Measurements from ENCODE around the gene TMEM220. TPM values are rescaled to one million over a fixed set of nuclear protein-coding genes. Genes with fewer than 3 reads are reported as not detected.
A peak's percentile ranks its signal among the peaks of the same experiment; 100 is the strongest.
"Not testable (repeated sequence)": the region's sequence is repeated elsewhere in the genome, so short reads cannot be mapped to it uniquely, and the experiment has no call there.

TMEM220 gene
- total RNA-seq, 1 donor from 2014 or later: 1.2 TPM

- DNase-seq (ENCODE audit: low read depth, low spot score): no peak
Observed at GRCh38 chr17:10728331-10728892, 1.4 kb downstream of the TMEM220 start.

DNA sequence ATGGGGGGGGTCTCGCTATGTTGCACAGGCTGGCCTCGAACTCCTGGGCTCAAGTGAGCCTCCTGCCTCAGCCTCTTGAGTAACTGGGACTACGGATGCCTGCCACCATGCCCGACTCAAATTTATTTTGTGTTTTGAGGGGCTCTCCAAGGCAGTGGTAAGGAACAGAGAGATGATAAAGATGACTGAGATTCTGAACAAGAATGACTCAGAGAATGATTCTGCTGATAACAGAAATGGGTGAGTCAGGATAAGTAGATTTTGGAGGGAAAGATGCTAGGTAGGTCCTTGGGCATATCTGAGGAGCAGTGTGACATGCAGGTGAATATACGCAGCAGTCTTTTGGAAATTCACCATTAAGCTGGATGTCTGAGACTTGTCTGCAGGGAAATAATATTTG is 2.6 kb downstream of the TMEM220 start:
- DNase-seq (ENCODE audit: low read depth, low spot score): no peak

- no peak for DNase-seq (ENCODE audit: low read depth, low spot score)
Observed at GRCh38 chr17:10726196-10726595, 3.6 kb downstream of the TMEM220 start.

DNA sequence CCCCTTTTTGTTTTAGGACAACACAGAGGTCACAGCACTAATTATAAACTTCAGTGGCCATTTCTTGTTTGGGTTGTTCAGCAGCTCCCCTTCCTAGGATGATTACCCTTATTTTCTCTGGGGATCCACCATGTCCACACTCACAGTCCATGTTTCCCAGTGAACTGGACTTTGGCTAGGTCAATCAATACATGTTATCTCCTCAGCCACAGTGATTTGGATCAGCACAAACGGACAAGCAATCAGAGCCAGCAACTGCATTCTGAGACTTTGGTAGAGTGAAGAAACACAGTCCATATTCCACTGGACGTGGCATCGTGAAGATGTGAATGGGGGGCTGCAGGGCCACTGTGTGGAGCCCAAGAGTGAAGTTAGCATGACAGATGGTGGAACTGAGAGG is 4.6 kb downstream of the TMEM220 start:
- DNase-seq (ENCODE audit: low read depth, low spot score): no peak

- no peak for DNase-seq (ENCODE audit: low read depth, low spot score)
Observed at GRCh38 chr17:10724546-10725195, 5.2 kb downstream of the TMEM220 start.

- DNase-seq (ENCODE audit: low read depth, low spot score): no peak
Observed at GRCh38 chr17:10718547-10718946, 11.3 kb downstream of the TMEM220 start.

DNA sequence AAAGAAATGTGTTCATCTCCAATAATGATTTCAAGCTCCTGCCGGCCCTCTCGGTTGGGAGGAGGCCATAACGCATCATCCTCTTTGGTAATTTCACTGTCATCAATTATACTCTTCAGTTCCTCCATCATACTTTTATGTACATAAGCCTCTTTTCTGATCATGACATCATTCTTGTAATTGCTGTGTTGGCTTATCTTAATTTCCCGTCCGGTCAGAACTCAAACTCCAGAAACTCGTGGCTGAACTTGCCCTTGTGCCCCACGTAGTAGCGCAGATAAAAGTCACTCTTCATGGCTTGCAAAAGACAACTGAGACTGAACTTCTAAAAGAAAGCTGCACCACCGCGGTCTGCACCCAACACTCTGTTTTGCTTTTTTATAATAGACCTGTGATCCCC is 13.6 kb downstream of the TMEM220 start:
- no peak for DNase-seq (ENCODE audit: low read depth, low spot score)

DNA sequence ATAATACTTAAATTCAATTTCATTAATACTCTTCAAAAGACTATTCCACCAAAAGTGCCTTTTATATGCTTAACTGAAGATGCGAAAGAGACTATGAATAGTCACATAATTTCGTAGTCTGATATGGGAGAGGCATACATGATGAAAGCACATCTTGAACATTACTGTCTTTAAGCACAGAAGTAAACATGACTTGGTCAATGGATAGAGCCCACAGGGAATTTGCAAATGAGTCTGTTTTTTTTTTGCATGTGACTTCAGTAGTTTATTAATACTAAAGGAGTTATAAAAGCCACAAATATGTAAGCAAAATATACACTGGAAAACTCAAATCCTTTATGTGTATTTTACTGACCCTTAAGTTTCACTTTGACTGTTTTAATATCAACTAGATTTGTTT is 16.5 kb downstream of the TMEM220 start:
- DNase-seq (ENCODE audit: low read depth, low spot score): no peak

- no peak for DNase-seq (ENCODE audit: low read depth, low spot score)
Observed at GRCh38 chr17:10705727-10706126, 24.1 kb downstream of the TMEM220 start.

DNA sequence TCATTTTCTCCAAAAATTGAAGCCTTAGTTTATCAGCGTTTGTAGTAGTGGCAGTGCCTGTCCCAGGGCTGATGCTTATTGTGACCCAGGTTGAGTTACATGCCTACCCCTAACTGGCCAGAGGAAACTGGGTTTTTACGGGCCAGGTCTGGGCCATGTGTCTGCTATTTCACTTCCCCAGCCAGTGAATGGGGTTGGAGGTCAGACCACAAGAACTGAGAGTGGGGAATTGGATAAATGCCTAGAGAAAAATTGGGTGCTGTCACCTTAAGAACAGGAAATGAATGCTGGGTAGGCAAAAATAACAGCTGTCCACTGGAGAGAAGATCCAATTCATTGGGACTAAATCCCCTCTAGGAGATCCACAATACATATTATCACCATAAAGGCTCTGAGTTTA is 27.2 kb downstream of the TMEM220 start:
- DNase-seq (ENCODE audit: low read depth, low spot score): no peak

DNA sequence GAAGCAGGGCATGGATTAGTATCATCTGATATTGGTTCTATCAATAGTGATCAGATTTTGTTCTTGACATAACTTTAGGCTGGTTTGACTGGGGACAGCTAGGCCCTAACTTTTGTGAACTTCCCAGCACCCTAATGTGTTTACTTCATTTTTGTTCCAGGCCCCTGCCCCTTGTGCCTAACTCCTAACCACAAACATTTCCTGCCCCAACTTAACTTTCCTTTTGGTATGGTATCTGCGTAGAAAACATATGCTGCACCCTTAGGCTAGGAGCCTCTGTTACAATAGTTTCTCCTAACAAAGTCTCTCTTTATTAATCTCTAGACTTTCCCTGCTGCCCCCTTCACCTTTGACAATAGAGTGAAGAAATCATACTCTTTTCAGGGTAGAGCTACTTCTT is 30.0 kb downstream of the TMEM220 start:
- DNase-seq (ENCODE audit: low read depth, low spot score): no peak

DNA sequence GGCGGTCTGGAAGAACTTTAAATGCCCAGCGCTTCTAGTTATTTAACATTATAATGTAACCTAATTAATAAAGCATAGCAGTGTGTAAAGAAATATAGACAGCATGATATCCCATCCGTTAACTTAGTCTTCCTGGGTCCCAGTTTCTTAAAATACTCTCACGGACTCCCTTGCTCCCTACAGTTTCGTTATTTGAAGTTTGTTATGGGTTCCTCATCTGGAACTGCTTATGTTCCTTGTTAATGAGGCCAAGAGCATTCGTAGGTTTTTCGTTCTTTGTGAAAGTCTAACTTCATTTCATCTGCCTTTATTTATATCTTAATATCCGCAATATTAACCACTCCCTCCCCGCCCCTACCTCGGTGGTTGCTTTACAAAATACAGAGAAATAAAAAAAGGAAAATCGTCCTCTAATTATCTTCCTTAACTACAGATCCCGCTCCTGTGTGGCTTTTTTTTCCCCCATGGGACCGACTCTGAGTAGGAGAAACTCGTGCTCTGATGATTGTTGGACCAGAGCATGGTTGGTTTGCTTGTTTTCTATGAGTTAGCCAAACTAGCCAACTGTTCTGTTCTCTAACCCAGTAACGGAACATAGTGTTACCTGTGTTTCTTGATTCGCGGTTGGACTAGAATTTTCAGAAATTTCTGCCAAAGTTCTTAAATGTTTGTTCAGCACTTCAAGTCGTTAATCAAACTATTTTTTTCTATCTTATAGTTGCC is 31.6 kb downstream of the TMEM220 start:
- DNase-seq (ENCODE audit: low read depth, low spot score): no peak

DNA sequence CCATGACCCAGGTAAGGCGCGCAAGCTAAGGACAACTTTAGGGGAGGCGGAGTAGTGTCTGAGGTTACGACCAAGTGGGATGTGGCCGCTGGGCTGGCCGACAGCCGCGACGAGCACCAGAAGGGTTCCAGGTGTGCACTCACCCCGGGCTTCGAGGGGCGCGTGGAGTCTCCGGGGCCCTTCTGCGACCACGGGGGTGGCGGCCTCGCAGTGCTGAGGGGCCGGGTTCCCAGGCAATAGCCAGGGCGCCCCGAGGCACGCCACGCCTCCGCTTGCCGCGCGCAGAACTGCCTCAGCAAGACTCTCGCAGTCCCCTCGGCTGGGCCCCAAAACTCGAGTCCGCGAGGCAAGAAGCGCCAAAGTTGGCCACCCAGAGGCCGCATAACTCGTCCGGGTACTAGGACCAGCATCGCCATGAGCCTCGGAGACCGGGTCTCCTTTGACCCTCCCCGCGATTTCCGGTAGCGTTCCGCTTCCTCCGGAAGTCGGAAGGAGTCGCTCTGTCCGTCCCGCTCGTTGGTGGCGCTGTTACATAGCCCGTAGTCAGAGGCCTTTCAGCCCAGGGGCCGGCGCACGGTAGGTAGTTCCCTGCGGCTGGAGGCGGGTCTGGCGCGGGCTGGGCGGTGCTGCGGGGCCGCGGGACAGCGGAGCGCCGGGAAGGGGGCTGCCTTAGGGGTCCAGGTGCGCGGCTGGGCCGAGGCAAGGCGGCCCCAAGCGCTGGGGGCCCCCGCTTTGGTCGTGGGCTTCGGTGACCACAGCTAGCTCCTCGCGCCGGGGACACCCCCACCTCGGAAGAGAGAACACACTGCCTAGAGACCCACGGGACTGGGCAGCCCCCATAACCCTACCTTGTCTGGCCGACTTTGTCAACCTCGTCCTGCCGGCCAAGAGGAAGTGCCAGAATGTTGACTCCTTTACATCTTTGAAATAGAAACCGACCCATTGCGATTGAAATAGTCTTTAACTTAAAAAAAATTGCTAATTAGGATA is 32.4 kb downstream of the TMEM220 start, which contains the start of the genes ADPRM and SCO1:
Gene ADPRM, plus strand, starts transcription at position 503 of the 990 bp plus-strand sequence. CDS start 7,333 bp downstream, outside the sequence.
Gene SCO1, minus strand, starts transcription at position 442 of the 990 bp plus-strand sequence. Its CDS starts 26 bp downstream, at position 416.
- DNase-seq (ENCODE audit: low read depth, low spot score): peak; percentile 83

DNA sequence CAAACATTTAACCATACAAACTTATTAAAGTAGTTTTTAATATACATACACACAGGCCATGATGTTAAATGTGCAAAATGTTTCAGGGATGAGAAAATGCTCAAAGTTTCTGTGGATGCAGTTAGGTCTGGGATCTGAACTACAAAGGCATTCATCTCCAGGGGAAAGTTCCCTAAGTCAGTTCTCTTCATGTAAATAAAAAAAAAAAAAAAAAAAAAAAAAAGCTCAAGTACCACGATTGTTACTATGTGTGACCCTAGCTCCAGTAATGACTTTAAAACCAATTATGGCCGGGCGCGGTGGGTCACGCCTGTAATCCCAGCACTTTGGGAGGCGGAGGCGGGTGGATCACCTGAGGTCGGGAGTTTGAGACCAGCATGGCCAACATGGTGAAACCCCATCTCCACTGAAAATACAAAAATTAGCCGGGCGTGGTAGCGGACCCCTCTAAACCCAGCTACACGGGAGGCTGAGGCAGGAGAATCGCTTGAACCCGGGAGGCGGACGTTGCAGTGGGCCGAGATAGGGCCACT is 33.9 kb downstream of the TMEM220 start:
- DNase-seq (ENCODE audit: low read depth, low spot score): not testable (repeated sequence)

- DNase-seq (ENCODE audit: low read depth, low spot score): no peak
Observed at GRCh38 chr17:10687499-10687898, 42.3 kb downstream of the TMEM220 start.

- no peak for DNase-seq (ENCODE audit: low read depth, low spot score)
Observed at GRCh38 chr17:10683853-10684252, 46.0 kb downstream of the TMEM220 start.

DNA sequence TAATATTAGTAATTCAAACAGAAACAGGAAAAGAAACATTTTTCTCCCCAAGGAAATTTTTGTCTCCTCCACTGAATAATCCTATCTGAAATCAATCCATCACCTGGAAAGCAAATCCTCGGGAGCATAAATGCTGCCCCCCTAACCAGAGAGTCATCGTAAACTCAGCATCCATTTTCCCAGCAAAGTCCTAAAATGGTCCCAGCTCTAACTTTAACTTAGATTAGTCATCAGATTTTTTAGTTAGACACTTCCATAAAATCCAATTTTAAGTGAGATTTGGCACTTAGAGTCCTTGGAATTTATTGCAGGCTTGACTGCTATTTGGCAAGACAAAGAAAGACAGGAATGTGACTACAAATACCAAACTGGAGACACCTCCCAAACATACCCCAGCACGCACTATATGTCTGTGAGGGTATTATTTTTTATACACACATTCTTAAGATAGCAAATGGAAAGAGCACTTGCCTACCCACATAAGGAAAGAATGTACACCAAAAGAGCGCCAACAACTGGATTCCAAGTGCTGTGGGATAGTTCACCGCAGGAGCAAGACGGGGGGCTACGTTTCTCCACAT is 47.9 kb downstream of the TMEM220 start:
- DNase-seq (ENCODE audit: low read depth, low spot score): no peak

GRCh38 chr17:10674704-10675103 is 55.1 kb downstream of the TMEM220 start:
- no peak for DNase-seq (ENCODE audit: low read depth, low spot score)

GRCh38 chr17:10673312-10673711 is 56.5 kb downstream of the TMEM220 start:
- no peak for DNase-seq (ENCODE audit: low read depth, low spot score)

- no peak for DNase-seq (ENCODE audit: low read depth, low spot score)
Observed at GRCh38 chr17:10668775-10669174, 61.0 kb downstream of the TMEM220 start.

DNA sequence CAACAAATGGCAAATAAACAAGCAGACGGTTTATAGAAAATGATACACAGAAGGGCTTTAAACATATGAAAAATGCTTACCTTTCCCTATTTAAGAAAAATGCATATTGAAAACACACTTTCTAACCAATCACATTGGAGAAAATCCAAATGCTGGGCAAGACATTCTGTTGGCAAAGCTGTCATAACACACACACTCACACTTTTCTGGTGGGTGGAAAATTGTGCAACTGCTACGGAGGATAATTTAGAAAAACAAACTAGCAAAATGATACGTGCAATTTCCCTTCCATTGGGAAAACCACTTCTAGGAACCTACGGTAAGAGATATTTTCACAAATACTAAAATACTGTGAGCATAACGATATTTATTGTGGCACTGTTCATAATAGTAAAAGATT is 62.9 kb downstream of the TMEM220 start:
- no peak for DNase-seq (ENCODE audit: low read depth, low spot score)
